Sciatic nerve (tissue), 2 donors: ENCODE measurements around the gene TOX2. TPM values are rescaled to one million over a fixed set of nuclear protein-coding genes. Genes with fewer than 3 reads are reported as not detected.

Experiments used
- ATAC-seq: fragments of 200-7000 bp; cut with Tn5 transposase; one replicate; pipeline ENCODE4 v1.9.1; 2020; ENCODE audit warnings: mild to moderate bottlenecking, moderate library complexity
- DNase-seq: peaks from one replicate; pipeline ENCODE4 v3.0.0-alpha.2; 2020; ENCODE audit warnings: low spot score
- intact Hi-C: fragments of 100-400 bp; cut with DNase I; formaldehyde crosslinking; loops from one replicate; pipeline ENCODE4 v1.14.2; 2022
- total RNA-seq: library from RNA; stranded (reverse); fragmentation: NEBNext Ultra II Directional; extraction: Animal tissue kit (Norgen Biotek cat#: 25700); gene quantifications from one replicate; pipeline ENCODE4 v1.2.1, GENCODE V29; 2021
- donor health status: DM: no; HTN: no; CAD: no.
- donor health status: DM: no; HTN: no; CAD: no.

TOX2 gene
- total RNA-seq, 1 donor from 2014 or later: 2.1 TPM

DNA sequence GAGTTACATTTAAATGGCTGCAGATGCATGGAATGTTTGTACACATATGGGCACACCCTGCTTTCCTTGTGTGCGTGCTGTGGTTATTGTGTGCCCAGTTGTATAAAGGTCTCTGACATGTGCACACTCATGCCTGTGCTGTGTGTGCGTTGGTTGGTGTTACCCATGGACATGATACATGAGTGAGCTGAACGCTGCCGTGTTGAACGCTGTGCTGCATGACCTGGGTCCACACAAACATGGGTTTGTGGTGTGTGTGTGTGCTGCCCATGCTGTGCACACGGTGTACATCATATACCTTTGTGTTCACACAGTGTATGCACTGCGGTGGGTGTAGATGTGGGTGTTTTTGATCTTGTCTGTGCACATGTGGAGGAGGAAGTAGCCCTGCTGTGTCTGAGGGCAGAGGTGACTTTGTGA lies 54.4 kb downstream of the TOX2 start:
- DNase-seq (no peak), ATAC-seq (no peak)
- intact Hi-C loops: no loop called here

DNA sequence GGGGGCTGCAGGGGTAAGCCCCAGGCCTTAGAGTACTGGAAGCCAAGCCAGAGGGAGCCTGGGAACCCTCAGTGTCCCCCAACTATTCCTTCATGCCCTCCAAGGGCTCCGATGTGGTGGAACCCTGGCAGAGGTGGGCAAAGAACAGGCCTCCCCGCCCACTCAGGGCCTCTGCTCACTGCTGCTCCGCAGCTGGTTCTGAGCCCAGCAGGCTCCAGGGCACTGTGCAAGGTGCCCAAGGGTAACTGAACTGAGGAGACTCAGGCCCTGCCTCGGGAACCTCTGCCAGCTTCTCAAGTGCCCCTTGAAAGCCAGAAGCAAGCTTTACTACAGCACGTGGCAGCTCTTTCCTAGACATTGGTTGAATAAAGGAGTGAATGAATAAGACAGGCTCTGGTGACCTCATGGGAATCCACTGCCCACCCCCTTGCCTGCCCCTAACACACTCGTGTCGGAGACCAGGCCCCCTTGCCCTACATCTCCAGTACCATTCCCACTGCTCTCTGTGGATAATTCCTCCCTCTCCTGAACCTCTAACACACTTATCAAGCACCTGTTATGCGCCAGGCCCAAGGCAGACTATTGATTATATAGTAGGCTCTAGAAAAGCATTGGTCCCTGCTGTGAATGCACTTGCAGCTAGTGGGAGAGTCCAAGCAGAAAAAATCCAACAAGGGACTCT lies 55.0 kb downstream of the TOX2 start:
- intact Hi-C loops: no loop called here
- DNase-seq (no peak), ATAC-seq (no peak)

DNA sequence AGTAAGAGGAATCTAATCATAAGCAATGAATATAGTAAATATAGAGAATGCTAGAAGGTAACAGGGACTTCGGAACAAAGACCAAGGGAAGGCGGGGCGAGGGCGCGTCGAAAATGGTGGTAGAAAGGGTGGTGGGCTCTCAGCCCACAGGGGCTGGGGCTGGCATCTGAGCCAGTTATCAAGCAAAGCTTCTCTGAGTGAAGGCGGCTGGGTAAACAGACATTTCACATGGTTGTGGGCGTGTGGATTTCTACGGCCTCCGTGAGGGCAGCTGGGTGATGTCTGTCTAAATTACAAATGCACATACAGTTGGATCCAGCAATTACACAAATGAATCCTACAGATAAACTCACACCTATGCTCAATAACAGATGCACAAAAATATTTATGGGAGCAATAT lies 56.6 kb downstream of the TOX2 start:
- DNase-seq (no peak), ATAC-seq (no peak)
- intact Hi-C loops: no loop called here

DNA sequence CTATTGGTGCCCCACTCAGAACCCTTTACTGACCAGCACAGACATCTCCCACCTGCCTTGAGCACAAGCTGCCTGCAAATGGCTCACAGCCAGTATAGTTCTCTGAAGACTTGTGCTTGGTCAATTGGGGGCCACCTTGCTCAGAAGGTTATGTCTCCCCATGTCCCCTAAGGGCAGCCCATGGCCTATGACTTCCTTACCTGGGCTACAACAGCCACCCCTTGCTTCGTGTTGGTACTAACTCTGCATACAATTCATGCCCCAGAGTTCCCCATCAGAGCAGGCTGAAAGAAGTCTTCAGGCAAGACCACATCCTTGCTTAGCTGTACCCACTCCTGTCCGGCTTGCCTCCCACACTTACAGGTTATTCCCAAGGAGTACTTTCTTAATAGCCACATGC lies 57.4 kb downstream of the TOX2 start:
- ATAC-seq: no peak
- no peak for DNase-seq
- intact Hi-C loops: no loop called here

DNA sequence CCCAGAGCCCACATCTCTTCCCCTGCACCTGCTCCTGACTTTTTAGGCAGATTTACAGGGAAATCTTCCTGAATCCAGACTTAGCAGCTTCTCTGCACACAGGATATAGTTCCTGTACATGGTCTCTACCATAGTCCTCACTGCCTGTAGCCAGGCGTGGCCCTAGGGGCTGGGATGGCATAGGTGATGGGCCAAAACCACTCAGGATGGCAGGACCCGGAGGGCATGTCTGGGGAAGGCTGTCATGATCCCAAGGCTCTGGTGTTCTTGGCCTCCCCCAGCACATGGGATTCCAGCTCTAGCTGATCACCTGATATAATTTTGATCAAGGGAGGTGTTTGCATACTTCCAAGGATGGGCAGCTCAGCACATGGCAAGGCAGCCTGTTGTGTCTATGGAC lies 58.0 kb downstream of the TOX2 start:
- no peak for DNase-seq
- ATAC-seq: no peak
- intact Hi-C loops: no loop called here

DNA sequence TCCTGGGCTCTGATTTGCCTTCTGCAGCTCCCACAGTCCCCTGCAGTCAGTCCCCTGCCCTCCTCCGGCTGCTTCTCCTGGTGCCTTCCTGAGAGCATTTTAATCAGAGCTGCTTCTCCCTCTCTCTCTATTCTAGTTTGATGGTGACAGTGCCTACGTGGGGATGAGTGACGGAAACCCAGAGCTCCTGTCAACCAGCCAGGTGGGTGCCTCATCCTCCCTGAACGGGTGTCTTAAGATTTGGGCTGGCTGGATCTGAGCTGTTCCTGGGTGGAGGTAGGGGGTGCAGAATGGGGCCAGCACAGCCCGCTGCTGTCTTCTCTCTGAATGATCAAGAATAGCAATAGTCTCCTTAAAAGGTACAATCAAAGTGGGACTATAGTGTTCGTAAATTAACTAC lies 58.6 kb downstream of the TOX2 start:
- ATAC-seq (no peak), DNase-seq (no peak)
- intact Hi-C loops: no loop called here

DNA sequence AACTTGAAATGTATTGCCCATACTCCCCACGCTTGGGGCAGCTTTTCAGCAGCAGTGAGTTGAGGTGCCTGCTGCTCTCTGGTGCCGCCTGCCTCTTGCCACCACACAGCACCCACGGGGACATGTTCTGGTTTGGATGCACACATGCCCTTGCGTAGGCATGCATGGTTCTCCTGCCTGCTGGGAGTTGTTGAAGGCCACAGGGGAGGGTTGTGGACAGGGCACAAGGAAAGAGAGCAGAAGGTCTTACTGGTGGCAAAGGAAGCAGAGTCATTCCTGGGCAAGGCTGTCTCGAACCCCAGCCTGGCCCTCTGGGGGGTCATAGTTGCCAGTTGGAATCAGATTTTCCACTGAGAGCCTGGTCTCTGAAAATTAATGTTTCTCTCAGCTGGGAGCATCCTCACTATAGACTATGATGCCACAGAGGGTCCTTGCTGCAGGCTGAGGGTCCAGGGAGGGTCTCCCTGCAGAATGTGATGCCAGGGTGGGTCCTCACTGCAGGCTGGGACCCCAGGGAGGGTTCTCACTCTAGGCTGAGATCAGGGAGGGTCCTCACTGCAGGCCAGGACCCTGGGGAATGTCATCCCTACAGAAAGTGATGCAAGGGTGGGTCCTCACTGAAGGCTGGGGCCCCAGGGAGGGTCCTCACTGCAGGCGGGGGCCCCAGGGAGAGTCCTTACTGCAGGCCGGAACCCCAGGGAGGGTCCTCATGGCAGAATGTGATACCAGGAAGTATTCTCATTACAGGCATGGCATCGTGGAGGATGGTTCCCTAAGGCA lies 59.2 kb downstream of the TOX2 start:
- intact Hi-C loops: no loop called here
- DNase-seq (no peak), ATAC-seq (no peak)

DNA sequence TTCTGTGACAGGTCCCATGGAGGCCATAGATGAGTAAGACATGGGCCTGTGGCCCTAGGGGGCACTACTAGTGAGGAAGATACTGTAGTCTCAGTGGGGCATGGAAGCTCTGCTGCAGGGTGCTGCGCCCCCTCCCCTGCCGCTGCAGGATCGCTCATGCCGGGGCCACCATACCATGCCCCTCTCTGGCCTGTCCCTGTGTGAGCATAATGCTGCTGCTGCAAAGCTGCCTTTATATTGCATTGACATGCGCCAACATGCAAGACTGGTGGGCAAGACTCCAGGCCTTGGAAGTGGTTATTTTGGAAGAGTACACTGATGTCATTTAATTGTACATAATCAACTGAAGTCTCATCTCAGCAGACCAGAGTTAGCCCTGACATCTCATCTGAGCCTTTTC lies 60.0 kb downstream of the TOX2 start:
- intact Hi-C loops: no loop called here
- DNase-seq (no peak), ATAC-seq (no peak)

DNA sequence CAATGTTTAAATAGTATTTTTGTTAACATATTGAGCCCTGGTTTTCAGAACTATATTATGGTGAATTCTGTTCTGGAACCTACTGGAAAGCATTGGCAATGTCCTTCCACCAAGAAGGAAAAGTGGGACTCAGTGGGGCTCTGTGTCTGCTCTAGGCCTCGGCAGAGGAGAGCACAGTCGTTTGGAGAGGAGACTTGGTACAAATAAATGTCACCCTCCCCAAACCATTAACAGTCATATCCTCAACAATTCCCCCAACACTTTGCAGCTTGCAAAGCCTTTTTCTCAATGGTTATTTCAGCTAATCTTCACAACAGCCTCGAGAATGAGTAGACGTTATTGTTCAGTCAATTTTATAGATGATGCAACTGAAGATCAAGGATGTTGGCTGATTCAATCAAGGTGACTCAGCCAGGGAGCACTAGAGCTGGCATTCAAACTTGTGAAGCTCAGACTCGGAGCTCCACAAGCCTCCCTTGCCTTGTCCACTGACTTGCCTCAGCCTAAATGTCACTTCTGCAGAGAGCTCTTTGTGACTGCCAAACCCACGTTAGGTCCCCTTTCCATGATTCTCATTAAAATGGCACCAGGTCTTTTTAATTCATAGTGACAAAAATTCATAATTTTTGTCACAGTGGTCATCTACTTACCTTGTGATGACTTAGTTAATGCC lies 60.6 kb downstream of the TOX2 start:
- ATAC-seq (no peak), DNase-seq (no peak)
- intact Hi-C loops: no loop called here

DNA sequence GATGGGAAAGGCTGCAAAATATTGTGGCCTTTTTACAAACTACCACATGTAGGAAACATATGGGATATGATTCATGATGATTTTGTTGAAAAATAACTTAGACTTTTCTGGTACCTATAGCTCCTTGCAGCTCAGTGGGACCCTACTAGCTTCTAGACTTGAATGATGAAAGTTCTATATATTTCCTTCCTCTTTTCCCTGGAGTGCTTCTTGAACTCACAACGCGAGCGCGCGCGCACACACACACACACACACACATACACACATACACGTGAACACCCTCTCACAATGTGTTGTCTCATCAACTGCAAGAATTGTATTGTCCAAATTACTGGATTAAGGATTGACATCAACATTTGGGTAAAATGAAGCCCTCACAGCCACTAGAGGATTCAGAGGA lies 61.9 kb downstream of the TOX2 start:
- intact Hi-C loops: no loop called here
- DNase-seq (no peak), ATAC-seq (no peak)

DNA sequence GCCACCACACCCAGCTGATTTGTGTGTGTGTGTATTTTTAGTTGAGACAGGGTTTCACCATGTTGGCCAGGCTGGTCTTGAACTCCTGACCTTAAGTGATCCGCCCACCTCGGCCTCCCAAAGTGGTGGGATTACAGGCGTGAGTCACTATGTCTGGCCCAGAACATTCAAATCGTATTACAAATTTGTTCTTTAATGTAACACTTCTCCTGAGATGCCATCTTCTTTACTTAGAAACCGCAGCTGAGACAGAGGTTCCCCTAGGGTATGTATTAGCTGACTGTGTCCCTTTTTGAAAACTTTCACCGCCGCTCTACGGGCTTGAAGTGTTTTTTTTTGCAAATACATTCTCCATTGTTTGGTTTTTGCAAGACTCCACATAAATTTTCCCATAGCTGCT lies 62.6 kb downstream of the TOX2 start:
- ATAC-seq (no peak), DNase-seq (no peak)
- intact Hi-C loops: no loop called here

DNA sequence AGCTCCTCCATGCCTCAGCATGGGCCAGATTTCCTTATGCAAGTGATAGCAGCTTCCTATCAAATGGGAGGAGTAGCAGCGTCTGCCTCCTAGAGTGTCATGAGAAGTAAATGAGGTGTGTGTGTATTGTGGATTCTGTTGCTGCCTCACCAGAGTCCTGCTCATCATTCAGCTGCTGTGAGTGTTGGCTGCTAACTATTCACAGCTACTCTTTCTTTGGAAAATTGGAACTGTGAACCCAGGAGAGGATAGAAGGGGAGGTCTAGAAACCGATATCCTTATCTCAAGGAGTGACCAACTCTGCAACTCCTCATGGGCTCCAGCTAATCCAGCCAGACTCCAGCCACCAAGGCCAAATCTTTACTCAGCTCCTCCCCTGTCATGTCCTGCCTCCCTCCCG lies 63.3 kb downstream of the TOX2 start:
- DNase-seq (no peak), ATAC-seq (no peak)
- intact Hi-C loops: no loop called here

DNA sequence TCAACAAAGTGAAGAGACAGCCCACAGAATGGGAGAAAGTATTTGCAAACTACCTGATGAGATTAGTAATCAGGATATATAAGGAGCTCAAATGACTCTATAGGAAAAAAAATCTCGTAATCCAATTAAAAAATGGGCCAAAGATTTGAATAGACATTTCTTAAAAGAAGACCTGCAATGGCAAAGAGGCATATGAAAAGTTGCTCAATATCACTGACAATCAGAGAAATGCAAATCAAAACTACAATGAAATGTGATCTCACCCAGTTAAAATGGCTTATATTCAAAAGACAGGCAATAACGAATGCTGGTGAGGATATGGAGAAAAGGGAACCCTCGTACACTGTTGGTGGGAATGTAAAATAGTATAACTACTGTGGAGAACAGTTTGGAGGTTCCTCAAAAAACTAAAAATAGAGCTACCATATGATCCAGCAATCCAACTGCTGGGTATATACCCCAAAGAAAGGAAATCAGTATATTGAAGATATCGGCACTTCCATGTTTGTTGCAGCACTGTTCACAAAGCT lies 65.0 kb downstream of the TOX2 start:
- intact Hi-C loops: loop anchor here (5.0 kb wide), 1 partner anchor 778 kb away; no protein-coding TSS in a partner anchor
- no peak for DNase-seq
- no peak for ATAC-seq

DNA sequence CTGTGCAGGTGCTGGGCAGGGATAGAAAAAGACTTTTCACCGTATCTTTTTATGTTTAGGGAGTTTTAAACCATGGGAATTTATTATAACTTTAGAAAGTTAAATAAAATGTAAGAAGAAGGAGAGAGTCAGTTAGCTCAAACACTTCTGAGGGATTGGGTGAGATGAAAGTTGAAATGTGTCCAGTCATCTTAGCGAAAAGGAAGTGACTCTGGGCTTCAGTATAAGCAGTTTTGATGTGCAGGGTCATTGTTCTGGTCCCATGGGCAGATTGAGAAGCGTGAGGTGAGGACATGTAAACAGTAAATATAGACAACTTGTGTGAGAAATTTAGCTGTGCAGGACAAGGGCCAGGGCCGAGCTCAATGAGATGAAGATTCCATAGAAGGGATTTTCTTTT lies 66.9 kb downstream of the TOX2 start:
- intact Hi-C loops: loop anchor here (5.0 kb wide), 1 partner anchor 776 kb away; no protein-coding TSS in a partner anchor
- no peak for ATAC-seq
- DNase-seq: no peak

DNA sequence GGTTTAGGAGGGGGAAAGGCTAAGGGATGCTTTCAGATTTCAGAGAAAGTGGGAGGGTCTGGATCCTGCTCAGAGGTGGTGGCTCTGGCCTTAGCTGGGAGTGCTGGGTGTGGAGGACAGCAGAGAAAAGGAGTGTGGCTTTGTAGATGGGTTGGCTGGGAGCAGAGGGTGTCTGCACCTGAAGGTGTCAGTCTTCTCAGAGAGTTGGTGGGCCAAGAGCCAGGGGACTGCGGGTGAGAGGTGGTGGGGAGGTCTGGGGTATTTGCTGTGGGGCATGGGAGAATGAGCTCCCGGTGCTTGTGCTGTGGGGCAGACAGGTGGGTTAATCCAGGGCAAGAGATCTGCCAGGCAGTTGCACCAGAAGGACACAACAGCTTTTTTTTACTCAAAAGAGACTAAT lies 67.4 kb downstream of the TOX2 start:
- ATAC-seq: no peak
- no peak for DNase-seq
- intact Hi-C loops: loop anchor here (5.0 kb wide), 1 partner anchor 775 kb away; no protein-coding TSS in a partner anchor

DNA sequence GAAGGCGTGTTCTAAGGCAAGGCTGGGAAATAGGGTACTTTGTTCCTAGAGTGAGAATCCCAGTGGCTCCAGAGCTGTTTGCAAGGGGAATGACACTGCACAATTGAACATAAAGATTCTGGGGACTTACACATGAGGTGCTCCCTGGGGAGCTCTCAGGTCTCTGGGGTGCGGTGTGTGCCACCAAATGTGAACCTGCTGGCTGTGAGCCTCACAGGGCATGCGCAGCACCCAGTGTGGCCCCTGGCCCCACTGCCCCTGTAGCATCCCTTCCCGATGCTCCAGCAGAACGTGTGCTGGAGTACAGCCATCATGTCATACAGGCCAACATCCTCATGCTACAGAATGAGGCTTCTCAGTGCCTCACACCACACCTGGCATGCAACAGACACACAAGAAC lies 68.2 kb downstream of the TOX2 start:
- intact Hi-C loops: loop anchor here (5.0 kb wide), 1 partner anchor 774 kb away; no protein-coding TSS in a partner anchor
- ATAC-seq (no peak), DNase-seq (no peak)

DNA sequence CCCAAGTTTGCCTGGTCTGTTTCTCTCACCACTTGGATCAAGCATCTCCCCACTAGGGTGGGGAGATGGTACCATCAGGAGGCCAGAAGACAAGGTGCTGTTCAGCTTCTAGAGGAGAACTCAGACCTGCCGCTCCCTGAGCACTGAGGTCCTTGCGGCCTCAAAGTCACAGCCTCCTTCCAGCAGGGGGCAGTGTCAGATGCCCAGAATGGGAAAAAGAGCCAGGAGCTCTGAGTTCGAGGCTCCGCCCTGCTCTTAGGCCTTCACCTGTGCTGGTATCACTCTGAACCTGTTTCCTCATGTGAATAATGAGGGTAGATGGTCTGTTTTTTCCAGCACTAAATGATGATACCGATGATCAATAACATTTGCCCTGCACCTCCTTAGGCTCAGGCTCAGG lies 68.7 kb downstream of the TOX2 start:
- DNase-seq (no peak), ATAC-seq (no peak)
- intact Hi-C loops: loop anchor here (5.0 kb wide), 1 partner anchor 774 kb away; no protein-coding TSS in a partner anchor

DNA sequence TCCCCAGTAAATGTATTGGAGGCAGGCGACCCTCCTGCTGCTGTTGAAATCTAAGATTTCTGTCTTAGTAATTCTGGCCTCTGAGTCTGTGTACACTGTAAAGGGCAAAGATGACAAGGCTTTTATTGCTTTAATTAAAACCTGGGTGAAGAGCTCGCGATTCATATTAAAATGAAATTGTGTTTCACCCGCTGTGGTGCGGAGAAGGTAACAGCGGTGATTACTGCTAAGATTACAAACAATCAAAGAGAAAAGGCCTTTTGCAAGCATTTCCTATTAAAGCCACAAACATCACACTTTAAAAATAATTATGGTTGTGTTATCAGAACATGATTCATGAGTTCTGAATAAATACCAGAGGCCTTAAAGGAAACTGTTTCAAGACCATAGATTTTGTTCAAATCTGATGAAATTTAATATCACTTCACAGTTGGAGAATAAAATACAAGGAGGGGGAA lies 69.3 kb downstream of the TOX2 start:
- intact Hi-C loops: loop anchor here (5.0 kb wide), 1 partner anchor 773 kb away; no protein-coding TSS in a partner anchor
- DNase-seq (no peak), ATAC-seq (no peak)

DNA sequence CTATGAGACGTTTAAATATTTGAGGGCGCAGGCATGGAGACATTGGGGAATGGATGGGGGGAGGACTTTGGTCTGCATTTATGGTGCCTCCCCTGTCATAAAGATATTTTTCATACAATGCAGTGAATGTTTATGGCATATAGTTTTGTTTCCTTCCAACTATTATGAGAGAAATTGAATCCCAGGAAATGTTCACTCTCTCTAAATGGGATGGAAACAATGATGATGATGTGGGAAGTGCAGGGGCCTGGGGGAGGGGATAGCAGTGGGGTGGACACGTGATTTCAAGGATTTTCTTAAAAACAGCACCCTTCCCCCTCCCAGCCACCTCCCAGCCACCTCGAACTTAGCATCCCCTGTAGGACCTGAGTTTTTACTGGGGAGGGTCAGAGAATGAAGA lies 69.9 kb downstream of the TOX2 start:
- no peak for DNase-seq
- ATAC-seq: no peak
- intact Hi-C loops: loop anchor here (5.0 kb wide), 1 partner anchor 773 kb away; no protein-coding TSS in a partner anchor

DNA sequence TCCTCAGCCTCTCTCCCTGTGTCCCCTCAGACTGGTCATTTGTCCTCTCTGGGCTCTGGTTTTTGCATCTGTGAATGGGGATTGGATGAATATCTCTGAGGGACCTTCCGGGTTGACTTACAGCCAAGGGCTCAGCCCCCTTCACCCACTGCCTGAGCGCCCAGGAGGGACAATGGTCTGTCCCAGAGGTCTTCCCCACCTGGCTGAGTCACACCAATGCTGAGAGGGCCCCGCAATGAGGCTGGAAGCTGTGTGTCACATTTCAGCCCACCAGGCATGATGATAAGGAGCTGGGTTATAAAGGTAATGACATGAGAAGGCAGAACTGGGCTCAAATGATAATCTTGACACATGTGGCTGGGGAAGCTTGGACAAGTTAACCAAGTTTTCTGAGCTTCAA lies 70.5 kb downstream of the TOX2 start:
- no peak for DNase-seq
- intact Hi-C loops: no loop called here
- ATAC-seq: no peak
